Lower leg skin (tissue), 4 donors: Measurements from ENCODE around the gene ZNF879. TPM values are rescaled to one million over a fixed set of nuclear protein-coding genes. Genes with fewer than 3 reads are reported as not detected.
A peak's percentile ranks its signal among the peaks of the same experiment; 100 is the strongest.

Experiments
- DNase-seq, 2 donors: peaks; one replicate each; pipeline ENCODE4 v3.0.0-alpha.2; 2019; ENCODE audit warnings: low spot score in 2 of 2
- H3K4me3 ChIP-seq: fragments of 200-600 bp; sonication (generic); 2 replicates; pipeline ENCODE4 v1.5.1; 2017; ENCODE audit warnings: mild to moderate bottlenecking, low read depth; ENCODE audit not compliant: poor library complexity, severe bottlenecking
- POLR2A ChIP-seq, 2 donors: fragments of 450-650 bp; IDR thresholded peaks; one replicate each; pipeline ENCODE4 v1.6.1; 2016 to 2017; ENCODE audit warnings: antibody characterized with exemption in 2 of 2, mild to moderate bottlenecking in 1 of 2, moderate library complexity in 1 of 2
- WGBS, 2 donors: methylation state at CpG; one replicate each; pipeline ENCODE4 v1.1.5; 2018; 5-methylcytosine and 5-hydroxymethylcytosine counted together
- intact Hi-C: fragments of 100-400 bp; cut with DNase I; formaldehyde crosslinking; loops from one replicate; pipeline ENCODE4 v1.15.0; 2023; ENCODE audit warnings: low total_unique reads
- total RNA-seq, 4 donors: library from RNA; depleted of rRNA; stranded (reverse); fragments of >200 nt; gene quantifications; one replicate each; pipeline ENCODE4 v1.1.0, GENCODE V29; 2016
- TF ChIP-seq, protein P1 (sequence below), 3 donors: fragments of 450-650 bp; IDR thresholded peaks; one replicate each; pipeline ENCODE4 v1.5.1; 2016; ENCODE audit warnings: antibody characterized with exemption in 3 of 3, mild to moderate bottlenecking in 3 of 3, moderate library complexity in 2 of 3

ZNF879 gene
- total RNA-seq, 4 donors from 2014 or later, result 0.84 to 8.4 (median 2.7) TPM

GRCh38 chr5:178991190-178992145 lies 32.1 kb upstream of the ZNF879 start:
- intact Hi-C loops, result no loop called here
- TF ChIP-seq, protein P1, sequence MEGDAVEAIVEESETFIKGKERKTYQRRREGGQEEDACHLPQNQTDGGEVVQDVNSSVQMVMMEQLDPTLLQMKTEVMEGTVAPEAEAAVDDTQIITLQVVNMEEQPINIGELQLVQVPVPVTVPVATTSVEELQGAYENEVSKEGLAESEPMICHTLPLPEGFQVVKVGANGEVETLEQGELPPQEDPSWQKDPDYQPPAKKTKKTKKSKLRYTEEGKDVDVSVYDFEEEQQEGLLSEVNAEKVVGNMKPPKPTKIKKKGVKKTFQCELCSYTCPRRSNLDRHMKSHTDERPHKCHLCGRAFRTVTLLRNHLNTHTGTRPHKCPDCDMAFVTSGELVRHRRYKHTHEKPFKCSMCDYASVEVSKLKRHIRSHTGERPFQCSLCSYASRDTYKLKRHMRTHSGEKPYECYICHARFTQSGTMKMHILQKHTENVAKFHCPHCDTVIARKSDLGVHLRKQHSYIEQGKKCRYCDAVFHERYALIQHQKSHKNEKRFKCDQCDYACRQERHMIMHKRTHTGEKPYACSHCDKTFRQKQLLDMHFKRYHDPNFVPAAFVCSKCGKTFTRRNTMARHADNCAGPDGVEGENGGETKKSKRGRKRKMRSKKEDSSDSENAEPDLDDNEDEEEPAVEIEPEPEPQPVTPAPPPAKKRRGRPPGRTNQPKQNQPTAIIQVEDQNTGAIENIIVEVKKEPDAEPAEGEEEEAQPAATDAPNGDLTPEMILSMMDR (IDR thresholded peaks at IDR 0.05), result no peak
- no peak for TF ChIP-seq POLR2A (IDR thresholded peaks at IDR 0.05)
- DNase-seq, result peak in 1 of 2 donors; percentile 80
- no peak overlapping the region for H3K4me3 ChIP-seq
- WGBS, 2 donors, result 88 to 92% methylated on average over 22 to 25 of the region's 28 CpGs

GRCh38 chr5:178992291-178992895 lies 31.2 kb upstream of the ZNF879 start:
- WGBS, 2 donors, result 55 to 59% methylated on average over 9 of the region's 9 CpGs
- TF ChIP-seq POLR2A (IDR thresholded peaks at IDR 0.05), result no peak
- TF ChIP-seq, protein P1 (IDR thresholded peaks at IDR 0.05), result no peak
- no peak overlapping the region for H3K4me3 ChIP-seq
- peak in 1 of 2 donors; percentile 65 for DNase-seq
- intact Hi-C loops, result no loop called here

GRCh38 chr5:178993236-178993765 lies 30.3 kb upstream of the ZNF879 start:
- TF ChIP-seq POLR2A (IDR thresholded peaks at IDR 0.05), result no peak
- TF ChIP-seq, protein P1 (IDR thresholded peaks at IDR 0.05), result no peak
- no peak overlapping the region for H3K4me3 ChIP-seq
- intact Hi-C loops, result no loop called here
- DNase-seq, result peak in 1 of 2 donors; percentile 59
- 63 to 65% methylated on average over 20 of the region's 20 CpGs for WGBS, 2 donors

DNA sequence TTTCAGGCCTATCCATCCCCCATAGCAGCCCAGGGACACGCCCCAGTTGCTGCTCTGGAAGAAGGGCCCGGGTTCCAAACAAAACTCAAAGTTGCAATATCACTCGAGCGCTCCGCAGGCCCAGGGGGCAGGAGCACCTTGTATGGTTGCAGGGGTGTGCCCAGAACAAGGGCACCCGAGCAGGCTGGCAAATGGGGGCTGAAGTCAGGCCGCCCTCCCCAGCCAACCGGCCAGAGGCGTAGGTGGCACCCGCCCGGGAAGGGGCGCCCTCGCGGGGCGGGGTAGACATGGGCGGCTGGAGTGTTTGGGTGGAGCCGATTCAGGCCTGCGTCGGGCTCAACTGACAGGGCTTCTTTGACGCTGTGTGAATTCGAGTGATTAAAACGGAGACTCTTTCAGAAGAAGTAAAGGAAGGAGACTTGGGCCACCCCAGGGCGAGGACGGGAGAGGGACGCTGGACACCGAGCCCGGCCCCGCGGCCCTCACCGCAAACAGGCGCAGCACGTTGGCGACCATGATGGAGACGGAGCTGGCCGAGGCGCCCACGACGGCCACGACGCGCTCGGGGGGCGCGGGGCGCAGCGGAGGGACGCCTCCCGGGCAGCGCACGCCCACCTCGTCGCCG lies 29.5 kb upstream of the ZNF879 start:
- WGBS, 2 donors, result 12 to 19% methylated on average over 50 to 51 of the region's 53 CpGs
- TF ChIP-seq, protein P1 (IDR thresholded peaks at IDR 0.05), result no peak
- no peak for TF ChIP-seq POLR2A (IDR thresholded peaks at IDR 0.05)
- DNase-seq, result peak in 1 of 2 donors; percentile 63
- no peak overlapping the region for H3K4me3 ChIP-seq
- intact Hi-C loops, result no loop called here

DNA sequence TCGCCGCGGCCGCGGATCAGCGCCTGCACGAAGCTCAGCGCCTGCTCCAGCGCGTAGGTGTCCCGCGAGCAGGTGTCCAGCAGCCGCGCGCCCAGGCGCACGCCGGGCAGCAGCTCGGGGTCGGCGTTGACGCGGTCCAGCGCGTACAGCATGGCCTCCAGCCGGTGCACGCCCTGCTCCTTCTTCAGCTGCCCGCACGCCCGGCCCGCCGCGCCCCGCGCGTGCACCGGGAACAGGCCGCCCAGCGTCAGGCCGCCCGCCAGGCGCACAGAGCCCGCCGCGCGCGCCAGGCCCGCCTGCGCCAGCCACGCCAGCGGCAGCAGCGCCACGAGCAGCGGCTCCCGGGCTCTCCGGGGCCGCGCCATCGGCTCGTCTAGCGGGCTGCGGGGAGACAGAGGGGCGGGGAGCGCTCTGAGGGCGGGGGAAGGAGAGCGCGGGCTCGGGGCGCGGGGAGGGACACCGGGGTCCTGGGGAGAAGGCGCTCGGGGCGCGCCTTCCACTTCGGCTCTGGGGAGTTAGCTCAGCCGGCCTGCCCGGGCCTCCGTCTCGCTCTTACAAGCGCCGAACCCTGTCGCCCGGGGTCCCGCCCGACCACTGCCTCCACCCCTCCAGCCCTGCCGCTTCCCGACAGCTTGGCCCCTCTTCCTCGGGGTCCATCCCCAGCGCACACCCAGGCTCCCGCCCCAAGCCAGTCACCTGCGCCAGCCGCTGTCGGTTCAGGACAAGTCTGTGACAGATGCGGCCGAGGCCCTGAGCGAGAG lies 28.8 kb upstream of the ZNF879 start, which contains the start of gene GRM6:
Gene GRM6, minus strand, starts transcription at position 741 of the 761 bp plus-strand sequence. Its CDS starts 376 bp downstream, at position 365.
- WGBS, 2 donors, result 3% methylated on average over 21 to 37 of the region's 97 CpGs
- intact Hi-C loops, result no loop called here
- no peak within 1 kb of the TSS for H3K4me3 ChIP-seq
- peak in 1 of 2 donors; percentile 23 for DNase-seq
- TF ChIP-seq, protein P1 (IDR thresholded peaks at IDR 0.05), result no peak
- TF ChIP-seq POLR2A (IDR thresholded peaks at IDR 0.05), result no peak
